Measurements from ENCODE around the gene ANLN.
"Not testable (repeated sequence)": the region's sequence is repeated elsewhere in the genome, so short reads cannot be mapped to it uniquely, and the experiment has no call there.

ANLN gene

GRCh38 chr7:36379831-36380504 lies 9.7 kb upstream of the ANLN start:
- no peak for DNase-seq

- no peak for DNase-seq
Observed at GRCh38 chr7:36381056-36381455, 8.6 kb upstream of the ANLN start.

- not testable (repeated sequence) for DNase-seq
Observed at GRCh38 chr7:36383284-36383683, 6.4 kb upstream of the ANLN start.

- DNase-seq, result not testable (repeated sequence)
Observed at GRCh38 chr7:36385646-36386045, 4.0 kb upstream of the ANLN start.

- DNase-seq, result no peak
Observed at GRCh38 chr7:36387435-36388231, 2.0 kb upstream of the ANLN start.

GRCh38 chr7:36388423-36388822 lies 1.2 kb upstream of the ANLN start:
- DNase-seq, result no peak

GRCh38 chr7:36390199-36391090 lies 783 bp downstream of the ANLN start:
- peak; percentile 85 for DNase-seq

- DNase-seq, result no peak
Observed at GRCh38 chr7:36391436-36392198, 2.0 kb downstream of the ANLN start.

- no peak for DNase-seq
Observed at GRCh38 chr7:36393826-36394225, 4.2 kb downstream of the ANLN start.

GRCh38 chr7:36395171-36395894 lies 5.7 kb downstream of the ANLN start:
- no peak for DNase-seq

- peak; percentile 41 for DNase-seq
Observed at GRCh38 chr7:36396150-36396549, 6.5 kb downstream of the ANLN start.

GRCh38 chr7:36400036-36400435 lies 10.4 kb downstream of the ANLN start:
- peak; percentile 20 for DNase-seq

- DNase-seq, result peak; percentile 78
Observed at GRCh38 chr7:36400606-36401005, 10.9 kb downstream of the ANLN start.

GRCh38 chr7:36403452-36403851 lies 13.8 kb downstream of the ANLN start:
- no peak for DNase-seq

GRCh38 chr7:36404639-36405408 lies 15.2 kb downstream of the ANLN start:
- no peak for DNase-seq

GRCh38 chr7:36405409-36405803 lies 15.7 kb downstream of the ANLN start:
- DNase-seq, result no peak

- no peak for DNase-seq
Observed at GRCh38 chr7:36406156-36406555, 16.5 kb downstream of the ANLN start.

GRCh38 chr7:36407636-36408550 lies 18.2 kb downstream of the ANLN start:
- no peak for DNase-seq

GRCh38 chr7:36408589-36408988 lies 18.9 kb downstream of the ANLN start:
- no peak for DNase-seq

- no peak for DNase-seq
Observed at GRCh38 chr7:36409180-36409579, 19.5 kb downstream of the ANLN start.

Data from fibroblast of upper back skin (primary cell).